IMR-90 (cell line): ENCODE results near the gene GMPPB. TPM values are rescaled to one million over a fixed set of nuclear protein-coding genes. Genes with fewer than 3 reads are reported as not detected.

Source experiments
- ATAC-seq: fragments of 200-7000 bp; cut with Tn5 transposase; 2 replicates; pipeline ENCODE4 v1.9.1; 2020; ENCODE audit warnings: low read depth, mild to moderate bottlenecking, moderate library complexity
- BruUV-seq: library from RNA; stranded (reverse); fragments of 400-500 nt; replicated peaks from 2 replicates; lab custom pipeline; 2021; lab: Mats Ljungman, UMichigan
- CTCF ChIA-PET: fragments of 300-600 bp; formaldehyde crosslinking; extraction: SDS; loops from one replicate; lab custom pipeline; 2021; ENCODE audit warnings: antibody characterized with exemption; lab: Yijun Ruan, JAX
- POLR2A ChIA-PET: fragments of 300-600 bp; sonication (Branson Sonifier 250); formaldehyde crosslinking; loops from one replicate; lab custom pipeline; 2022; ENCODE audit warnings: antibody characterized with exemption; ENCODE audit not compliant: unreplicated experiment; lab: Charles Lee
- DNase-seq: peaks from one replicate; pipeline ENCODE4 v3.0.0; 2013
- H2AFZ ChIP-seq: replicated peaks from 2 replicates; pipeline ENCODE3; 2013; ENCODE audit warnings: low read length, mild to moderate bottlenecking; ENCODE audit not compliant: poor library complexity
- H2AK5ac ChIP-seq: 2 replicates; pipeline ENCODE4 v1.6.1; 2013; ENCODE audit warnings: low read depth, low read length, inconsistent platforms
- H2AK9ac ChIP-seq: replicated peaks from 2 replicates; pipeline ENCODE3; 2013; ENCODE audit warnings: mild to moderate bottlenecking, low read depth, low read length, moderate library complexity; ENCODE audit not compliant: poor library complexity
- H2BK120ac ChIP-seq: 2 replicates; pipeline ENCODE4 v1.6.1; 2013; ENCODE audit warnings: low read depth, low read length, inconsistent platforms
- H2BK15ac ChIP-seq: 3 replicates; pipeline ENCODE4 v1.6.1; 2013; ENCODE audit warnings: low read depth, low read length, inconsistent platforms
- H2BK20ac ChIP-seq: 2 replicates; pipeline ENCODE4 v1.6.1; 2013; ENCODE audit warnings: low read depth, mild to moderate bottlenecking, inconsistent platforms, low read length, moderate library complexity
- H2BK5ac ChIP-seq: 2 replicates; pipeline ENCODE4 v1.6.1; 2013; ENCODE audit warnings: mild to moderate bottlenecking, low read depth, low read length, inconsistent platforms; ENCODE audit not compliant: poor library complexity, severe bottlenecking
- H3K14ac ChIP-seq: replicated peaks from 2 replicates; pipeline ENCODE4 v1.6.1; 2013; ENCODE audit warnings: low read depth, low read length, inconsistent platforms
- H3K18ac ChIP-seq: 2 replicates; pipeline ENCODE4 v1.6.1; 2013; ENCODE audit warnings: low read depth, low read length, control low read depth
- H3K23ac ChIP-seq: 2 replicates; pipeline ENCODE4 v1.6.1; 2013; ENCODE audit warnings: low read depth, low read length, inconsistent platforms
- H3K27ac ChIP-seq: 2 replicates; pipeline ENCODE4 v1.5.1; 2013; ENCODE audit warnings: mild to moderate bottlenecking, control low read depth, low read length; ENCODE audit not compliant: insufficient read depth
- H3K27me3 ChIP-seq: 2 replicates; pipeline ENCODE4 v1.6.1; 2013; ENCODE audit warnings: low read length; ENCODE audit not compliant: control insufficient read depth, insufficient read depth
- H3K36me3 ChIP-seq: 2 replicates; pipeline ENCODE4 v1.6.1; 2013; ENCODE audit warnings: low read length, mixed read lengths; ENCODE audit not compliant: control insufficient read depth, insufficient read depth
- H3K4ac ChIP-seq: 2 replicates; pipeline ENCODE4 v1.6.1; 2013; ENCODE audit warnings: low read depth, low read length, inconsistent platforms
- H3K4me1 ChIP-seq: 2 replicates; pipeline ENCODE4 v1.6.1; 2013; ENCODE audit warnings: low read length, mixed read lengths; ENCODE audit not compliant: control insufficient read depth, insufficient read depth
- H3K4me2 ChIP-seq: 2 replicates; pipeline ENCODE4 v1.6.1; 2013; ENCODE audit warnings: low read depth, mild to moderate bottlenecking, control low read depth, low read length, moderate library complexity
- H3K4me3 ChIP-seq: 2 replicates; pipeline ENCODE4 v1.5.1; 2013; ENCODE audit warnings: low read depth, mild to moderate bottlenecking, control low read depth, low read length, moderate library complexity; ENCODE audit not compliant: insufficient read depth
- H3K56ac ChIP-seq: 2 replicates; pipeline ENCODE4 v1.6.1; 2013; ENCODE audit warnings: low read length, inconsistent platforms; ENCODE audit not compliant: insufficient read depth; ENCODE audit errors: extremely low read depth
- H3K79me1 ChIP-seq, 2 experiments: 2 replicates each; pipeline ENCODE4 v1.6.1; 2013; ENCODE audit warnings: low read length in 2 of 2, inconsistent platforms in 1 of 2, low read depth in 1 of 2
- H3K9ac ChIP-seq: 2 replicates; pipeline ENCODE4 v1.6.1; 2013; ENCODE audit warnings: low read depth, low read length, control low read depth
- H3K9me1 ChIP-seq: 2 replicates; pipeline ENCODE4 v1.6.1; 2013; ENCODE audit warnings: low read length, inconsistent platforms; ENCODE audit not compliant: insufficient read depth
- H3K9me3 ChIP-seq: 2 replicates; pipeline ENCODE4 v1.6.1; 2013; ENCODE audit warnings: low read length; ENCODE audit not compliant: control insufficient read depth, insufficient read depth
- H4K20me1 ChIP-seq: 2 replicates; pipeline ENCODE4 v1.6.1; 2013; ENCODE audit warnings: low read length, inconsistent platforms; ENCODE audit not compliant: insufficient read depth
- H4K5ac ChIP-seq: 2 replicates; pipeline ENCODE4 v1.6.1; 2013; ENCODE audit warnings: mild to moderate bottlenecking, low read depth, low read length, control low read depth
- H4K8ac ChIP-seq, 2 experiments: 2 replicates each; pipeline ENCODE4 v1.6.1; 2013; ENCODE audit warnings: low read depth in 2 of 2, low read length in 2 of 2, control low read depth in 1 of 2, inconsistent platforms in 1 of 2
- H4K91ac ChIP-seq: 2 replicates; pipeline ENCODE4 v1.6.1; 2013; ENCODE audit warnings: low read depth, low read length, inconsistent platforms; ENCODE audit not compliant: insufficient read depth
- FOS ChIP-seq: fragments of 150-350 bp; IDR thresholded peaks from 2 replicates; pipeline ENCODE4 v1.6.1; 2016; ENCODE audit warnings: low read depth, low read length
- MAFK ChIP-seq: IDR thresholded peaks from 2 replicates; pipeline ENCODE4 v1.6.1; 2012; ENCODE audit warnings: low read depth, low read length, improper control_type of control experiment
- MAZ ChIP-seq: IDR thresholded peaks from 2 replicates; pipeline ENCODE4 v1.6.1; 2012; ENCODE audit warnings: low read depth, mild to moderate bottlenecking, low read length, improper control_type of control experiment, moderate library complexity, borderline replicate concordance
- RAD21 ChIP-seq: IDR thresholded peaks from 2 replicates; pipeline ENCODE4 v1.6.1; 2012; ENCODE audit warnings: low read length, improper control_type of control experiment
- RCOR1 ChIP-seq: IDR thresholded peaks from 2 replicates; pipeline ENCODE4 v1.6.1; 2012; ENCODE audit warnings: mild to moderate bottlenecking, low read length, improper control_type of control experiment; ENCODE audit not compliant: insufficient replicate concordance
- RFX5 ChIP-seq: IDR thresholded peaks from 2 replicates; pipeline ENCODE4 v1.8.0; 2012; ENCODE audit warnings: low read depth, mild to moderate bottlenecking, low read length, moderate library complexity
- WGBS, 2 experiments: methylation state at CpG; one replicate each; pipeline versions ENCODE4 v1.1.5 to v1.1.7; 2013; ENCODE audit warnings: missing lambda C conversion rate in 2 of 2; ENCODE audit not compliant: insufficient read length in 1 of 2; ENCODE audit errors: extremely low coverage in 2 of 2; 5-methylcytosine and 5-hydroxymethylcytosine counted together
- dilution Hi-C: fragments of 300-500 bp; cut with HindIII; formaldehyde crosslinking; loops from one replicate; pipeline ENCODE4 v1.14.3; 2018; ENCODE audit warnings: low sequenced_read_pairs; ENCODE audit not compliant: unreplicated experiment
- in situ Hi-C: fragments of 300-500 bp; cut with MboI; formaldehyde crosslinking; loops from 3 replicates; pipeline ENCODE4 v1.14.3; 2019; ENCODE audit warnings: low sequenced_read_pairs, inconsistent platforms, mixed read lengths
- intact Hi-C: fragments of 100-400 bp; cut with micrococcal nuclease; formaldehyde crosslinking; loops from 2 replicates; pipeline ENCODE4 v1.10.0; 2022
- polyA plus RNA-seq, 3 experiments: library from polyadenylated mRNA; depleted of rRNA; stranded (reverse); fragments of >200 nt; gene quantifications; 2 replicates each; pipeline ENCODE4 v1.2.3, GENCODE V29; 2012; ENCODE audit warnings: low replicate concordance in 1 of 3
- total RNA-seq: library from RNA; depleted of rRNA; stranded (reverse); fragments of >200 nt; gene quantifications from 2 replicates; pipeline ENCODE4 v1.2.3, GENCODE V29; 2012
- TF ChIP-seq, protein P1 (sequence below): fragments of 150-350 bp; IDR thresholded peaks from 2 replicates; pipeline ENCODE4 v1.6.1; 2017; ENCODE audit warnings: mild to moderate bottlenecking, antibody characterized with exemption, low read length, low read depth
- TF ChIP-seq, protein P2 (sequence below): fragments of 150-350 bp; IDR thresholded peaks from 2 replicates; pipeline ENCODE4 v1.6.1; 2016; ENCODE audit warnings: low read depth, mild to moderate bottlenecking, low read length, moderate library complexity, borderline replicate concordance

Gene GMPPB
- total and polyA plus RNA-seq, 2 of the 4 experiments (the other 2 are of a cell fraction) = 27.9 to 37.3 TPM

DNA sequence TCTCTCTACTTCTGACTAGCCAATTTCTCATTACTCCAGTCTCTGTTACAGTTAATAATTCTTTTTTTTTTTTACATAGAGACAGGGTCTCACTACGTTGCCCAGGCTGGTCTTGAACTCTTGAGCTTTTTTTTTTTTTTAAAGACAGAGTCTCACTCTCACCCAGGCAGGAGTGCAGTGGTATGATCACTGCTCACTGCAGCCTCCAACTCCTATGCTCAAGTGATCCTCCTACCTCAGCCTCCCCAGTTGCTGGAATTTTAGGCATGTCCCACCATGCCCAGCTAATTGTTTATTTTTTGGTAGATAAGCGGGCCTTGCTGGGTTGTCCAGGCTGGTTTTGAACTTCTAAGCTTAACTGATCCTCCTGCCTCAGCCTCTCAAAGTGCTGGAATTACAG, 49.0 kb upstream of the GMPPB start:
- no peaks in the 10 kb centered on the region for H3K27me3 ChIP-seq
- no peak overlapping the region for H2BK120ac ChIP-seq
- H2AFZ ChIP-seq = no peak overlapping the region
- H4K8ac ChIP-seq = no peak overlapping the region
- no peak overlapping the region for H4K91ac ChIP-seq
- H3K56ac ChIP-seq = no peak overlapping the region
- H4K5ac ChIP-seq = no peak overlapping the region
- dilution Hi-C loops (no loop called here), in situ Hi-C loops (no loop called here), intact Hi-C loops (no loop called here)
- no peak overlapping the region for H3K4me3 ChIP-seq
- H3K36me3 ChIP-seq = peaks cover 3% of the 10 kb centered on the region; the same call in 1 of the 2 replicates
- no peak for ATAC-seq
- H3K9me3 ChIP-seq = no peaks in the 10 kb centered on the region
- H3K9ac ChIP-seq = no peak overlapping the region
- H3K27ac ChIP-seq = no peak overlapping the region
- no TSS peak for BruUV-seq
- no peak overlapping the region for H3K4ac ChIP-seq
- H4K20me1 ChIP-seq = peaks cover 62% of the 10 kb centered on the region
- H2BK5ac ChIP-seq = no peak overlapping the region
- H2AK5ac ChIP-seq = no peak overlapping the region
- no peak for DNase-seq
- no peak overlapping the region for H3K14ac ChIP-seq
- peaks cover 5% of the 10 kb centered on the region; the same call in 1 of the 2 replicates for H3K9me1 ChIP-seq
- H3K79me1 ChIP-seq = peaks cover 27 to 60% of the 10 kb centered on the region in 2 experiments
- no peak overlapping the region for H2AK9ac ChIP-seq
- peaks cover 12% of the 10 kb centered on the region for H3K4me1 ChIP-seq
- no peak overlapping the region for H3K4me2 ChIP-seq
- WGBS, 2 experiments = 86% methylated on average over 1 of the region's 2 CpGs; no CpG with 5 or more reads in 1 of the 2 experiments
- H3K23ac ChIP-seq = no peak overlapping the region
- H3K18ac ChIP-seq = no peak overlapping the region
- no peak overlapping the region for H2BK20ac ChIP-seq
- H2BK15ac ChIP-seq = no peak overlapping the region
- POLR2A ChIA-PET = no interaction called here
- CTCF ChIA-PET = interaction anchor here (1.7 kb wide), 1 partner anchor 30 kb away, joined by 4 read pairs; the partner anchor contains the start of gene INKA1
- TF ChIP-seq MAZ = no peak
- TF ChIP-seq RFX5 = no peak
- no peak for TF ChIP-seq MAFK
- TF ChIP-seq FOS = no peak
- TF ChIP-seq, protein P1, sequence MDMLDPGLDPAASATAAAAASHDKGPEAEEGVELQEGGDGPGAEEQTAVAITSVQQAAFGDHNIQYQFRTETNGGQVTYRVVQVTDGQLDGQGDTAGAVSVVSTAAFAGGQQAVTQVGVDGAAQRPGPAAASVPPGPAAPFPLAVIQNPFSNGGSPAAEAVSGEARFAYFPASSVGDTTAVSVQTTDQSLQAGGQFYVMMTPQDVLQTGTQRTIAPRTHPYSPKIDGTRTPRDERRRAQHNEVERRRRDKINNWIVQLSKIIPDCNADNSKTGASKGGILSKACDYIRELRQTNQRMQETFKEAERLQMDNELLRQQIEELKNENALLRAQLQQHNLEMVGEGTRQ = no peak
- no peak for TF ChIP-seq RAD21
- TF ChIP-seq, protein P2, sequence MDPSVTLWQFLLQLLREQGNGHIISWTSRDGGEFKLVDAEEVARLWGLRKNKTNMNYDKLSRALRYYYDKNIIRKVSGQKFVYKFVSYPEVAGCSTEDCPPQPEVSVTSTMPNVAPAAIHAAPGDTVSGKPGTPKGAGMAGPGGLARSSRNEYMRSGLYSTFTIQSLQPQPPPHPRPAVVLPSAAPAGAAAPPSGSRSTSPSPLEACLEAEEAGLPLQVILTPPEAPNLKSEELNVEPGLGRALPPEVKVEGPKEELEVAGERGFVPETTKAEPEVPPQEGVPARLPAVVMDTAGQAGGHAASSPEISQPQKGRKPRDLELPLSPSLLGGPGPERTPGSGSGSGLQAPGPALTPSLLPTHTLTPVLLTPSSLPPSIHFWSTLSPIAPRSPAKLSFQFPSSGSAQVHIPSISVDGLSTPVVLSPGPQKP = no peak
- no peak for TF ChIP-seq RCOR1
